HL-60 (cell line): ENCODE results near the gene SLC37A3.

Experiments used
- DNase-seq, 2 experiments: peaks; one replicate each; pipeline ENCODE4 v3.0.0-alpha.2; 2010 to 2020; ENCODE audit warnings: low read depth in 1 of 2, low spot score in 1 of 2
- H3K27ac ChIP-seq: fragments of 250-450 bp; sonication (Bioruptor Pico); replicated peaks from 2 replicates; pipeline ENCODE4 v1.5.1; 2020; ENCODE audit warnings: mild to moderate bottlenecking, moderate library complexity
- H3K27me3 ChIP-seq: fragments of 250-450 bp; sonication (Bioruptor Pico); 2 replicates; pipeline ENCODE4 v1.5.1; 2021; ENCODE audit warnings: mild to moderate bottlenecking, moderate library complexity; ENCODE audit not compliant: insufficient read depth, poor library complexity, severe bottlenecking
- H3K4me3 ChIP-seq: replicated peaks from 2 replicates; pipeline ENCODE4 v1.5.1; 2011; ENCODE audit warnings: mild to moderate bottlenecking, control low read depth, low read length; ENCODE audit not compliant: insufficient read depth
- GABPA ChIP-seq: IDR thresholded peaks from 2 replicates; pipeline ENCODE4 v1.6.1; 2012; ENCODE audit warnings: low read depth
- POLR2AphosphoS5 ChIP-seq: IDR thresholded peaks from 2 replicates; pipeline ENCODE4 v1.6.1; 2012; ENCODE audit warnings: low read depth
- SPI1 ChIP-seq: IDR thresholded peaks from 2 replicates; pipeline ENCODE4 v1.6.1; 2012; ENCODE audit warnings: low read depth, mild to moderate bottlenecking, borderline replicate concordance
- TF ChIP-seq, protein P1 (sequence below): IDR thresholded peaks from 2 replicates; pipeline ENCODE4 v1.6.1; 2012; ENCODE audit warnings: low read depth; ENCODE audit not compliant: insufficient replicate concordance
- TF ChIP-seq, protein P2 (sequence below): IDR thresholded peaks from one replicate; pipeline ENCODE4 v1.5.1; 2011; ENCODE audit warnings: low read length, control low read depth, inconsistent platforms; ENCODE audit not compliant: insufficient read depth

Gene SLC37A3

DNA sequence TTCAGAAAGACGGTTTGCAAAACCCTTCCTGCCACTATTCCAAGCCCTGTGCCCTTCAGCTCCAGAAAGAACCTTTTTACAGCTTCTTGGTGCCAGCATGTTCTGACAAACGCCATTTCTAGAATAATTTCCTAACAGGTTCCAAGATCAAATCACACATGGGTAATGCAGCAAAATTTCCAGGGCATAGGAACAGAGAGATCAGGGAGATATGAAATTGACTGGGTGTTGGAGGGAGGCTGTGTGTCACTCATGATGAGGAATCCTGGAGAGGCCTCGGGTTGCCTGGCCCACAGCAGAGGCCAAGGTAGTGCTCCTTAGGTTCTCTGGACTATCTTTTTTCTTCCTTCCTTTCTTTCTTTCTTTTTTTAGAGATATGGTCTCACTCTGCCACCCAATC lies 35.1 kb upstream of the SLC37A3 start:
- Histone ChIP-seq H3K4me3 (no peak overlapping the region), H3K27ac (no peak overlapping the region), H3K27me3 (no peaks in the 10 kb centered on the region)
- no peak for DNase-seq
- no peak for TF ChIP-seq SPI1
- TF ChIP-seq, protein P1, sequence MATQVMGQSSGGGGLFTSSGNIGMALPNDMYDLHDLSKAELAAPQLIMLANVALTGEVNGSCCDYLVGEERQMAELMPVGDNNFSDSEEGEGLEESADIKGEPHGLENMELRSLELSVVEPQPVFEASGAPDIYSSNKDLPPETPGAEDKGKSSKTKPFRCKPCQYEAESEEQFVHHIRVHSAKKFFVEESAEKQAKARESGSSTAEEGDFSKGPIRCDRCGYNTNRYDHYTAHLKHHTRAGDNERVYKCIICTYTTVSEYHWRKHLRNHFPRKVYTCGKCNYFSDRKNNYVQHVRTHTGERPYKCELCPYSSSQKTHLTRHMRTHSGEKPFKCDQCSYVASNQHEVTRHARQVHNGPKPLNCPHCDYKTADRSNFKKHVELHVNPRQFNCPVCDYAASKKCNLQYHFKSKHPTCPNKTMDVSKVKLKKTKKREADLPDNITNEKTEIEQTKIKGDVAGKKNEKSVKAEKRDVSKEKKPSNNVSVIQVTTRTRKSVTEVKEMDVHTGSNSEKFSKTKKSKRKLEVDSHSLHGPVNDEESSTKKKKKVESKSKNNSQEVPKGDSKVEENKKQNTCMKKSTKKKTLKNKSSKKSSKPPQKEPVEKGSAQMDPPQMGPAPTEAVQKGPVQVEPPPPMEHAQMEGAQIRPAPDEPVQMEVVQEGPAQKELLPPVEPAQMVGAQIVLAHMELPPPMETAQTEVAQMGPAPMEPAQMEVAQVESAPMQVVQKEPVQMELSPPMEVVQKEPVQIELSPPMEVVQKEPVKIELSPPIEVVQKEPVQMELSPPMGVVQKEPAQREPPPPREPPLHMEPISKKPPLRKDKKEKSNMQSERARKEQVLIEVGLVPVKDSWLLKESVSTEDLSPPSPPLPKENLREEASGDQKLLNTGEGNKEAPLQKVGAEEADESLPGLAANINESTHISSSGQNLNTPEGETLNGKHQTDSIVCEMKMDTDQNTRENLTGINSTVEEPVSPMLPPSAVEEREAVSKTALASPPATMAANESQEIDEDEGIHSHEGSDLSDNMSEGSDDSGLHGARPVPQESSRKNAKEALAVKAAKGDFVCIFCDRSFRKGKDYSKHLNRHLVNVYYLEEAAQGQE = no peak
- TF ChIP-seq GABPA = no peak
- no peak for TF ChIP-seq POLR2AphosphoS5
- TF ChIP-seq, protein P2, sequence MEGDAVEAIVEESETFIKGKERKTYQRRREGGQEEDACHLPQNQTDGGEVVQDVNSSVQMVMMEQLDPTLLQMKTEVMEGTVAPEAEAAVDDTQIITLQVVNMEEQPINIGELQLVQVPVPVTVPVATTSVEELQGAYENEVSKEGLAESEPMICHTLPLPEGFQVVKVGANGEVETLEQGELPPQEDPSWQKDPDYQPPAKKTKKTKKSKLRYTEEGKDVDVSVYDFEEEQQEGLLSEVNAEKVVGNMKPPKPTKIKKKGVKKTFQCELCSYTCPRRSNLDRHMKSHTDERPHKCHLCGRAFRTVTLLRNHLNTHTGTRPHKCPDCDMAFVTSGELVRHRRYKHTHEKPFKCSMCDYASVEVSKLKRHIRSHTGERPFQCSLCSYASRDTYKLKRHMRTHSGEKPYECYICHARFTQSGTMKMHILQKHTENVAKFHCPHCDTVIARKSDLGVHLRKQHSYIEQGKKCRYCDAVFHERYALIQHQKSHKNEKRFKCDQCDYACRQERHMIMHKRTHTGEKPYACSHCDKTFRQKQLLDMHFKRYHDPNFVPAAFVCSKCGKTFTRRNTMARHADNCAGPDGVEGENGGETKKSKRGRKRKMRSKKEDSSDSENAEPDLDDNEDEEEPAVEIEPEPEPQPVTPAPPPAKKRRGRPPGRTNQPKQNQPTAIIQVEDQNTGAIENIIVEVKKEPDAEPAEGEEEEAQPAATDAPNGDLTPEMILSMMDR = no peak

DNA sequence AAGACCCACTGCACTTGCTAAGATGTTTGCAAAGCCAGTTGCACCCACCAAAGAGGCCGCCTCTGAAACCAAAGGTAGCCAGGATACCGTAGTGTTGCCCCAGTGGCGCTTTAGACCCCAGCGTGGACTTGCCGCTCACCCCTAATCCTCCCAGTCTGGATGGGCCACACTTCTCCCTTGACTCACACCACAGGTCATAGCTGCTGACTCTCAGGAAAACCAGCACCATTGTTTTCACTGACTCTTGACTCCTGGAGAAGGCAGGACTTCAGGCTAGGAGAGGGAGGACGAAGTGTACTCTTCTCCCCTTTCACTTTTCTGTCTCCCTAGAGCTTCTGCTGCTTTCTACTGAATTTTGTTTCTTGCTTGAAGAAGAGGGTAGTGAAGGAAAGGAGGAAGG lies 27.8 kb upstream of the SLC37A3 start:
- DNase-seq = no peak
- H3K27me3 ChIP-seq = no peaks in the 10 kb centered on the region
- TF ChIP-seq SPI1 (no peak), GABPA (no peak), POLR2AphosphoS5 (no peak)
- TF ChIP-seq, protein P2 = no peak
- TF ChIP-seq, protein P1 = no peak
- no peak overlapping the region for H3K27ac ChIP-seq
- H3K4me3 ChIP-seq = no peak overlapping the region

DNA sequence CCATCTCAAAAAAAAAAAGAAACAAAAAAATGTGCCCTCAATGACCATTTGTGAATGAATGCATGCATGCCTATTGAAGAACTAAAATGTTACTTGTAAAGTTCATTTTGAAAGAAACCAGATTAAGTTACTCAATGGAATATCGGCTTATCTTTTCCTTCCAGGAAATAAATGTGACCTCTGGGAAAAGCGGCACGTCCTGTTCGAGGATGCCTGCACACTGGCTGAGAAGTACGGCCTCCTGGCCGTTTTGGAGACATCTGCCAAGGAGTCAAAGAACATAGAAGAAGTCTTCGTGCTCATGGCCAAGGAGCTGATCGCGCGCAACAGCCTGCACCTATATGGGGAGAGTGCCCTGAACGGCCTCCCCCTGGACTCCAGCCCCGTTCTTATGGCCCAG lies 27.4 kb upstream of the SLC37A3 start:
- no peak overlapping the region for H3K4me3 ChIP-seq
- no peaks in the 10 kb centered on the region for H3K27me3 ChIP-seq
- no peak overlapping the region for H3K27ac ChIP-seq
- TF ChIP-seq POLR2AphosphoS5 = no peak
- TF ChIP-seq SPI1 = no peak
- TF ChIP-seq, protein P1 = no peak
- TF ChIP-seq GABPA = no peak
- TF ChIP-seq, protein P2 = no peak
- DNase-seq = no peak
